ENCODE results near the gene SCN4B.

SCN4B gene

DNA sequence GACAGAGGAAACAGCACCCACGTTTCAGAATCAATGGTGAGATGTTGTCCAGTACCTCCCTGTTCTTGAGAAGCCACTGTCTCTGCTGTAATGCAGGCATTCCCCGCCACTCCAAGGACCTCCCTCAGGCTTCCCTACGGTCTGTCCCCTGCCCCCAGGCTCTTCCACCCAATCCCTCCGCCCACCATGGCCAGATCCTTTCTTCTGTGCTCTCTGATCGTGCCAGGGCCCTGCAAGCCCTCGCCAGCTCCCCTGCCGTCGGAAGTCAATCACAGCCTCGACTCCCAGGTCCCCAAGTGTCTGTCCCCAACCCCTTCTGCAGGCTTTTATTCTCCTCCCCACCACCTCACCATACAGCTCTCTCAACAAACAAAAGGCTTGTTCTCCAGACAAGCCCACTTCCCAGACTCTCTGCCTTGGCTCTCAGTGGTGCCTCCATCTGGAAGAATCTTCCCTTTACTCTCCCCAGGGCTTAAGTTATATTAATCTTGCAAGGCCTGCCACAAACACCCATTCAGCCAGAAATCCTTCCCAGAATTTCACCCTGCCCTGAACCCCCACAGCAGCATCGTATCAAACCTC, 13.7 kb downstream of the SCN4B start:
- no peak overlapping the region for H3K9ac ChIP-seq (ENCODE audit: low read depth, low read length)
- no peaks in the 10 kb centered on the region for H3K9me3 ChIP-seq (ENCODE audit: control insufficient read depth, insufficient read depth, low read length)
- H3K36me3 ChIP-seq (ENCODE audit: control insufficient read depth, insufficient read depth, low read length) = no peaks in the 10 kb centered on the region
- no peaks in the 10 kb centered on the region for H3K4me1 ChIP-seq (ENCODE audit: control insufficient read depth, insufficient read depth, low read length)
- H3K4me3 ChIP-seq (ENCODE audit: low read depth, low read length) = no peak overlapping the region
- no peak overlapping the region for H3K27ac ChIP-seq (ENCODE audit: low read depth, low read length)
- H3K27me3 ChIP-seq (ENCODE audit: control insufficient read depth, insufficient read depth, low read length) = peaks cover 17% of the 10 kb centered on the region

GRCh38 chr11:118136801-118137200, 15.8 kb downstream of the SCN4B start:
- no peaks in the 10 kb centered on the region for H3K4me1 ChIP-seq (ENCODE audit: control insufficient read depth, insufficient read depth, low read length)
- no peak overlapping the region for H3K4me3 ChIP-seq (ENCODE audit: low read depth, low read length)
- no peak overlapping the region for H3K9ac ChIP-seq (ENCODE audit: low read depth, low read length)
- no peaks in the 10 kb centered on the region for H3K9me3 ChIP-seq (ENCODE audit: control insufficient read depth, insufficient read depth, low read length)
- no peaks in the 10 kb centered on the region for H3K27me3 ChIP-seq (ENCODE audit: control insufficient read depth, insufficient read depth, low read length)
- H3K27ac ChIP-seq (ENCODE audit: low read depth, low read length) = no peak overlapping the region
- no peaks in the 10 kb centered on the region for H3K36me3 ChIP-seq (ENCODE audit: control insufficient read depth, insufficient read depth, low read length)

GRCh38 chr11:118136341-118136740, 16.3 kb downstream of the SCN4B start:
- Histone ChIP-seq H3K27ac (ENCODE audit: low read depth, low read length) (no peak overlapping the region), H3K27me3 (ENCODE audit: control insufficient read depth, insufficient read depth, low read length) (no peaks in the 10 kb centered on the region), H3K4me1 (ENCODE audit: control insufficient read depth, insufficient read depth, low read length) (no peaks in the 10 kb centered on the region), H3K9ac (ENCODE audit: low read depth, low read length) (no peak overlapping the region), H3K4me3 (ENCODE audit: low read depth, low read length) (no peak overlapping the region), H3K9me3 (ENCODE audit: control insufficient read depth, insufficient read depth, low read length) (no peaks in the 10 kb centered on the region), H3K36me3 (ENCODE audit: control insufficient read depth, insufficient read depth, low read length) (no peaks in the 10 kb centered on the region)

- Histone ChIP-seq H3K27me3 (ENCODE audit: control insufficient read depth, insufficient read depth, low read length) (no peaks in the 10 kb centered on the region), H3K4me1 (ENCODE audit: control insufficient read depth, insufficient read depth, low read length) (no peaks in the 10 kb centered on the region), H3K9ac (ENCODE audit: low read depth, low read length) (no peak overlapping the region)
These were observed 16.8 kb downstream of the SCN4B start for GRCh38 chr11:118135796-118136165.

GRCh38 chr11:118135051-118135795, 17.4 kb downstream of the SCN4B start:
- Histone ChIP-seq H3K27me3 (ENCODE audit: control insufficient read depth, insufficient read depth, low read length) (no peaks in the 10 kb centered on the region), H3K4me1 (ENCODE audit: control insufficient read depth, insufficient read depth, low read length) (no peaks in the 10 kb centered on the region), H3K27ac (ENCODE audit: low read depth, low read length) (no peak overlapping the region)

More at GRCh38 chr11:118135796-118136165, 16.8 kb downstream of the SCN4B start:
- no peak overlapping the region for H3K27ac ChIP-seq (ENCODE audit: low read depth, low read length)
- H3K9me3 ChIP-seq (ENCODE audit: control insufficient read depth, insufficient read depth, low read length) = no peaks in the 10 kb centered on the region
- H3K4me3 ChIP-seq (ENCODE audit: low read depth, low read length) = no peak overlapping the region
- no peaks in the 10 kb centered on the region for H3K36me3 ChIP-seq (ENCODE audit: control insufficient read depth, insufficient read depth, low read length)

DNA sequence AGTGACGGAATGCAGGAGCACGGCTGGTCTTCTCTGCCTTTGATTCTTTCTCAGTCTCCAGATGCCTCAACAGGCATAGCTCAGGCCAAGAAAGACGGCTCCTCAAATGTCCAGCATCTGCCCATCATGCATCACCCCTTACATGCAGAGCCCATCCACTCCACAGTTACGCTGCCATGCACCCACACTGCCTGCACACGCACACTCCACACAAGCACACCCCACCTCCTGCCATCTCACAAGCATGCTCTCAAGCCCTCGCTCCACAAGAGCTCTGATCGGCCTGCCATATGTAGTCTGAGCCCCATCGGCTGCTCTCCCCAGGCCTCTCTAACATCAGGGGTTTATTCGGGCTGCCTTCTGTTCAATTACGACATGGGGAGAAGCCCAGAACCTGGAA, 18.8 kb downstream of the SCN4B start:
- H3K27me3 ChIP-seq (ENCODE audit: control insufficient read depth, insufficient read depth, low read length) = no peaks in the 10 kb centered on the region
- H3K4me1 ChIP-seq (ENCODE audit: control insufficient read depth, insufficient read depth, low read length) = no peaks in the 10 kb centered on the region
- H3K27ac ChIP-seq (ENCODE audit: low read depth, low read length) = no peak overlapping the region
- no peaks in the 10 kb centered on the region for H3K9me3 ChIP-seq (ENCODE audit: control insufficient read depth, insufficient read depth, low read length)
- no peaks in the 10 kb centered on the region for H3K36me3 ChIP-seq (ENCODE audit: control insufficient read depth, insufficient read depth, low read length)
- no peak overlapping the region for H3K9ac ChIP-seq (ENCODE audit: low read depth, low read length)
- no peak overlapping the region for H3K4me3 ChIP-seq (ENCODE audit: low read depth, low read length)

More at GRCh38 chr11:118135051-118135795, 17.4 kb downstream of the SCN4B start:
- no peak overlapping the region for H3K4me3 ChIP-seq (ENCODE audit: low read depth, low read length)
- H3K36me3 ChIP-seq (ENCODE audit: control insufficient read depth, insufficient read depth, low read length) = no peaks in the 10 kb centered on the region
- H3K9ac ChIP-seq (ENCODE audit: low read depth, low read length) = no peak overlapping the region
- no peaks in the 10 kb centered on the region for H3K9me3 ChIP-seq (ENCODE audit: control insufficient read depth, insufficient read depth, low read length)

DNA sequence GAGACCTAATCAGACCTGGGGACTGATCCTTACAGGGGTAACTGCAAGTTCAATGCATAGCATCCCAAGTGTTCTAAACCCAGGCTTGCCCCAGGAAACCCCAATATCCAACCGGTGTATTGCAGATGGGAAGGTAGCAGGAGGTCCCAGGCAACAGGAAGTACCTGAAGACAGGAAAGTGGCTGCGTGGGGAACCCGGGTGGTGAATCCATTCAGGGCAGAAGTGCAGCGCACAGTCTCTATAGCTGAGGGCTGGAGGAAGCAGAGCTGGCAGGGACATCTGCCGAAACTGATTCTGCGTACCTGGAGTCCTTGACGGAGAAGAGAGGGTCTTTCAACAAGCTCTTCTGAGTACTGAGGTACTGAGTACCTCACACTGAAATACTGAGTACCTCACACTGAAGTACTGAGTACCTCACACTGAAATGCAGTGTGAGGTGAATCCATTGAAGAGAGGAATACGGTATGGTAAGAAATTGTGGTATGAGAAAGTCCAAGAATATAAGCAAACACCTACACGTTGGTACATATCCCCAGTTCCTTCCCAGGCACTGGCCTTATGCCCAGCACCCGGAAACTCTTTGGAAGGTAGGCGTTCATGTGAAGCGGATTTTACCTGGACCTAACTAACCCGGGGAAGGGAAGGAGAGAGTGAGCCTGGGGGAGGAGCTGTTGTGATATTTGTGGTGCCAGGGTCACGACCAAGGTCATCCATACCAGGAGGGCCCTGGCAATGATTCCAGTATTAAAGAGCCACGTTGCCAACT, 20.1 kb downstream of the SCN4B start:
- Histone ChIP-seq H3K4me3 (ENCODE audit: low read depth, low read length) (no peak overlapping the region), H3K36me3 (ENCODE audit: control insufficient read depth, insufficient read depth, low read length) (no peaks in the 10 kb centered on the region)

DNA sequence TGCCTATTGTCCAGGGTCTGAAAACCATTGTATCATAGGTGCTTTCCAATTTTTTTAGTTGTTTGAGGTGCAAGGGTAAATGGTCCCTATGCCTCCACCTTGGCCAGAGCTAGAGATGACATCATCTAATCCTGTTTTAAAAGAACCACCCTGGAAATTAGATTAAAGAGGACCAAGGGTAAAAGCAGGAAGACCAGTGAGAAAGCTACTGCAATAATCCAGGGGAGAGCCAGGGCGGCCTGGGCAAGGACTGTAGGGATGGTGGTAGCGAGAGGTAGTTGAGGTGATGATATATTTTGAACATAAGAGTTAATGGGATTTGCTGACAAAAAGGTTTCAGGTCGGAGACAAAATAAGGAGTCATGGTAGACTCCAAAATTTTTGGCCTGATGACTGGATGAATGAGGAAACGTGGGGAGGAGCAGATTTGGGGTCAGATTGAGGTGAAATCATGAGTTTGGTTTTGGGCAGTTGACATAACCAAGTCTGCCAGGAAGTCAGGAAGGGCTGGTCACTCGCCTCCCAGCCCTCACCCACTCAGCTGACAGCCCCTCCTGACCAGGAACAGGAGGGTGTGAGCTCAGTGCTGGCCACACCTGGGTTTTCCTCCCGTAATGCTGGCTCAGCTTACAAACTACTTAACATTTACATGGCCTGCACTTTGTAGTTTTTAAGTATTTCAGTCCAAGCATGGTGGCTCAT, 23.0 kb downstream of the SCN4B start:
- no peak overlapping the region for H3K4me3 ChIP-seq (ENCODE audit: low read depth, low read length)
- H3K4me1 ChIP-seq (ENCODE audit: control insufficient read depth, insufficient read depth, low read length) = no peaks in the 10 kb centered on the region
- no peak overlapping the region for H3K9ac ChIP-seq (ENCODE audit: low read depth, low read length)
- no peaks in the 10 kb centered on the region for H3K36me3 ChIP-seq (ENCODE audit: control insufficient read depth, insufficient read depth, low read length)
- H3K9me3 ChIP-seq (ENCODE audit: control insufficient read depth, insufficient read depth, low read length) = no peaks in the 10 kb centered on the region
- no peak overlapping the region for H3K27ac ChIP-seq (ENCODE audit: low read depth, low read length)
- no peaks in the 10 kb centered on the region for H3K27me3 ChIP-seq (ENCODE audit: control insufficient read depth, insufficient read depth, low read length)

More for the DNA sequence above, 20.1 kb downstream of the SCN4B start:
- no peaks in the 10 kb centered on the region for H3K27me3 ChIP-seq (ENCODE audit: control insufficient read depth, insufficient read depth, low read length)
- H3K4me1 ChIP-seq (ENCODE audit: control insufficient read depth, insufficient read depth, low read length) = no peaks in the 10 kb centered on the region
- no peak overlapping the region for H3K27ac ChIP-seq (ENCODE audit: low read depth, low read length)
- H3K9ac ChIP-seq (ENCODE audit: low read depth, low read length) = no peak overlapping the region
- no peaks in the 10 kb centered on the region for H3K9me3 ChIP-seq (ENCODE audit: control insufficient read depth, insufficient read depth, low read length)

GRCh38 chr11:118128721-118129470, 23.7 kb downstream of the SCN4B start:
- Histone ChIP-seq H3K9me3 (ENCODE audit: control insufficient read depth, insufficient read depth, low read length) (no peaks in the 10 kb centered on the region), H3K27ac (ENCODE audit: low read depth, low read length) (no peak overlapping the region), H3K9ac (ENCODE audit: low read depth, low read length) (no peak overlapping the region), H3K4me1 (ENCODE audit: control insufficient read depth, insufficient read depth, low read length) (no peaks in the 10 kb centered on the region), H3K36me3 (ENCODE audit: control insufficient read depth, insufficient read depth, low read length) (no peaks in the 10 kb centered on the region), H3K27me3 (ENCODE audit: control insufficient read depth, insufficient read depth, low read length) (no peaks in the 10 kb centered on the region), H3K4me3 (ENCODE audit: low read depth, low read length) (no peak overlapping the region)

DNA sequence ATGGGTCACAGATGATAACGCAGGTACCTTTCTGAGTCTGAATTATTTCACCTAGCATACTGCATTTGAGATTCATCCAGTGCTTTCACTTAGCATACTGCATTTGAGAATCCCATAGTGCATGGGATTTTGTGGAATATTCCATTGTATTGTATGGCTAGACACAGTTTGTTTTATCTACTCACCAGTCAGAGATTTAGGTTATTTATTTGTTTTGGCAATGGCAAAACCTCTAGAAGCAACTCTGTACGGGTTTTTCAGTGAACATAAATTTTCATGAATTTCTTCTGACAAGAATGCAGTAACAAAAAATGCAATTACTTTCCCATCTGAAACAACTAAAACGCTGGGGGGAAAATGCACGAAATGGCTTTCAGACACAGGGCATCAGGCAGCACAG, 24.3 kb downstream of the SCN4B start:
- no peak overlapping the region for H3K4me3 ChIP-seq (ENCODE audit: low read depth, low read length)
- no peak overlapping the region for H3K9ac ChIP-seq (ENCODE audit: low read depth, low read length)
- H3K36me3 ChIP-seq (ENCODE audit: control insufficient read depth, insufficient read depth, low read length) = no peaks in the 10 kb centered on the region
- H3K27ac ChIP-seq (ENCODE audit: low read depth, low read length) = no peak overlapping the region
- H3K9me3 ChIP-seq (ENCODE audit: control insufficient read depth, insufficient read depth, low read length) = no peaks in the 10 kb centered on the region
- no peaks in the 10 kb centered on the region for H3K4me1 ChIP-seq (ENCODE audit: control insufficient read depth, insufficient read depth, low read length)
- H3K27me3 ChIP-seq (ENCODE audit: control insufficient read depth, insufficient read depth, low read length) = no peaks in the 10 kb centered on the region
